HepG2 (cell line): ENCODE results near the gene NXPE4.

Experiments used
- FOXM1 ChIP-seq: sonication (generic); formaldehyde crosslinking; IDR thresholded peaks from 2 replicates; pipeline ENCODE4 v1.5.0; 2020; ENCODE audit warnings: missing genetic modification reagents
- POLR2AphosphoS5 ChIP-seq: IDR thresholded peaks from 2 replicates; pipeline ENCODE4 v1.6.1; 2012; ENCODE audit warnings: low read depth, low read length
- ZNF530 ChIP-seq: sonication (generic); formaldehyde crosslinking; IDR thresholded peaks from 2 replicates; pipeline ENCODE4 v1.5.0; 2020; ENCODE audit warnings: low read depth, mild to moderate bottlenecking, missing genetic modification reagents
- ZNF670 ChIP-seq: sonication (generic); formaldehyde crosslinking; IDR thresholded peaks from 2 replicates; pipeline ENCODE4 v1.8.0; 2022; ENCODE audit warnings: mild to moderate bottlenecking, missing genetic modification reagents, borderline replicate concordance

GRCh38 chr11:114619659-114620173 is 24.1 kb upstream of the NXPE4 start:
- no peak for TF ChIP-seq FOXM1 (CRISPR knock-in tag)
- TF ChIP-seq POLR2AphosphoS5: no peak
- TF ChIP-seq ZNF530: no peak
- TF ChIP-seq ZNF670 (CRISPR knock-in tag): no peak
